Measurements from ENCODE around the gene TLCD2. TPM values are rescaled to one million over a fixed set of nuclear protein-coding genes. Genes with fewer than 3 reads are reported as not detected.

TLCD2 gene
- total RNA-seq, 4 donors from 2014 or later = 6.3 to 39.4 (median 16.9) TPM

DNA sequence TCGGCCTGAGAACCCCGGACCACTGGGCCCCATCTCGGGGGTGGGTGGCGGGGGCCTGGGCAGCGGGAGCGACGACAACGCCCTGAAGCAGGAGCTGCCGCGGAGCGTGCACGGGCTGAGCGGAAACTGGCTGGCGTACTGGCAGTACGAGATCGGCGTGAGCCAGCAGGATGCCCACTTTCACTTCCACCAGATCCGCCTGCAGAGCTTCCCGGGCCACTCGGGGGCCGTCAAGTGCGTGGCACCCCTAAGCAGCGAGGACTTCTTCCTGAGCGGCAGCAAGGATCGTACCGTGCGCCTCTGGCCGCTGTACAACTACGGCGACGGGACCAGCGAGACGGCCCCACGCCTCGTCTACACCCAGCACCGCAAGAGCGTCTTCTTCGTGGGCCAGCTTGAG is 23.6 kb upstream of the TLCD2 start:
- TF ChIP-seq, protein P1, sequence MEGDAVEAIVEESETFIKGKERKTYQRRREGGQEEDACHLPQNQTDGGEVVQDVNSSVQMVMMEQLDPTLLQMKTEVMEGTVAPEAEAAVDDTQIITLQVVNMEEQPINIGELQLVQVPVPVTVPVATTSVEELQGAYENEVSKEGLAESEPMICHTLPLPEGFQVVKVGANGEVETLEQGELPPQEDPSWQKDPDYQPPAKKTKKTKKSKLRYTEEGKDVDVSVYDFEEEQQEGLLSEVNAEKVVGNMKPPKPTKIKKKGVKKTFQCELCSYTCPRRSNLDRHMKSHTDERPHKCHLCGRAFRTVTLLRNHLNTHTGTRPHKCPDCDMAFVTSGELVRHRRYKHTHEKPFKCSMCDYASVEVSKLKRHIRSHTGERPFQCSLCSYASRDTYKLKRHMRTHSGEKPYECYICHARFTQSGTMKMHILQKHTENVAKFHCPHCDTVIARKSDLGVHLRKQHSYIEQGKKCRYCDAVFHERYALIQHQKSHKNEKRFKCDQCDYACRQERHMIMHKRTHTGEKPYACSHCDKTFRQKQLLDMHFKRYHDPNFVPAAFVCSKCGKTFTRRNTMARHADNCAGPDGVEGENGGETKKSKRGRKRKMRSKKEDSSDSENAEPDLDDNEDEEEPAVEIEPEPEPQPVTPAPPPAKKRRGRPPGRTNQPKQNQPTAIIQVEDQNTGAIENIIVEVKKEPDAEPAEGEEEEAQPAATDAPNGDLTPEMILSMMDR (IDR thresholded peaks at IDR 0.05; ENCODE audit: low read depth) = no peak

DNA sequence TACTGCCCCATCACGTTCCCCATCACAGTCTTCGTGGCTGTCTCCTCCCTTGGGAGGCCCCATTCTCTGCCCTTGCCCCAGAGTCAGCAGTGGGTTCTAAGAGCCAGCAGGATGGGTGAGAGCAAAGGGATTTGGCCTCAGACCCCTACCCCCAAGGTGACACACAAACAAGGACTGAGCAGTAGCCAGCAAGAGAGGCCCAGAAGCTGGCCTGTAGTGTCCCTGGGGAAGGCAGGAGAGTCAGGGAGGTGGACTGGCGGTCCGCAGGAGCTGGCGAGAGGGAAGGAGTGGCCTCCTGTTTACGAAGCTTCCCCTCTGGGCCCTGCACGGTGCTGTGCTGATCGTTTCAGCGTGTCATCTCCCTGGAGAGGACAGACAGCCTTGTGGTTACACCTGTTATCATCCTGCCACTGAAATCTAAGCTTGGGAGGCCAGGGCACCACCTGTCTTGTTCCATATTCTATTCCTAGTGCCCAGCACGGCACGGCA is 22.7 kb upstream of the TLCD2 start:
- TF ChIP-seq, protein P1 (IDR thresholded peaks at IDR 0.05; ENCODE audit: low read depth) = no peak

DNA sequence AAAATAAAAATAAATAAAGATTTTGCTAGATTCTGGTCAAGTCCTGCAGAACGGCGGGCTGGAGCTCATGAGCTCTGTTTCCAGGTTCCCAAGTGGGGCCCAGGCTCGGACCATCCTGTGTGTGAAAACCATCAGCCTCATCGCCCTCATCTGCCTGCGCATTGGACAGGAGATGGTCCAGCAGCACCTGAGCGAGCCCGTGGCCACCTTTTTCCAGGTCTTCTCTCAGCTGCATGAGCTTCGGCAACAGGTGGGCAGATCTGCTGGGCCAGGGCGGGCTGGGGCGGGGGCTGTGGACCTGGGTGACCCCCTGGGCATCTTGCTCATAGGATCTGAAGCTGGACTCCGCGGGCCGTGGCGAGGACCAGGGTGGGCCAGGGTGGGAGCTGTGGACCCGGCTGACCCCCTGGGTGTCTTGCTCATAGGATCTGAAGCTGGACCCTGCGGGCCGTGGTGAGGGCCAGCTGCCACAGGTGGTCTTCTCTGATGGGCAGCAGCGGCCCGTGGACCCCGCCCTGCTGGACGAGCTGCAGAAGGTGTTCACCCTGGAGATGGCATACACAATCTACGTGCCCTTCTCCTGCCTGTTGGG is 22.2 kb upstream of the TLCD2 start:
- TF ChIP-seq, protein P1 (IDR thresholded peaks at IDR 0.05; ENCODE audit: low read depth) = no peak

DNA sequence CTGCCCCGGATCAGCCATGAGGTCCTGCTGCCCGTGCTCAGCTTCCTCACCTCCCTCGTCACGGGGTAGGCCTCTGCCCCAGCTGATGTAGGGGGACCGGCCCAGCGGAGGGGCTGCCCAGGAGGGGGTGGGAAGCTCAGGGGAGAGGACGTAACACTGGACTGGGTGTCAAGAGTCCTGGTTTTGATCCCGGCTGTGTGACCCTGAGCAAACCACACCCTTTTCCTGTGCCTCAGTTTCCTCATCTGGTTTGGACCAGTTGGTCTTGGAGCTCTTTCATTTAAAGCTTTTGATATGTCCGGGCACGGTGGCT is 21.0 kb upstream of the TLCD2 start:
- TF ChIP-seq, protein P1 (IDR thresholded peaks at IDR 0.05; ENCODE audit: low read depth) = no peak

GRCh38 chr17:1730326-1731193 is 20.4 kb upstream of the TLCD2 start:
- TF ChIP-seq, protein P1 (IDR thresholded peaks at IDR 0.05; ENCODE audit: low read depth) = no peak

- TF ChIP-seq, protein P1 (IDR thresholded peaks at IDR 0.05; ENCODE audit: low read depth) = no peak
These were observed 19.8 kb upstream of the TLCD2 start for GRCh38 chr17:1729966-1730325.

DNA sequence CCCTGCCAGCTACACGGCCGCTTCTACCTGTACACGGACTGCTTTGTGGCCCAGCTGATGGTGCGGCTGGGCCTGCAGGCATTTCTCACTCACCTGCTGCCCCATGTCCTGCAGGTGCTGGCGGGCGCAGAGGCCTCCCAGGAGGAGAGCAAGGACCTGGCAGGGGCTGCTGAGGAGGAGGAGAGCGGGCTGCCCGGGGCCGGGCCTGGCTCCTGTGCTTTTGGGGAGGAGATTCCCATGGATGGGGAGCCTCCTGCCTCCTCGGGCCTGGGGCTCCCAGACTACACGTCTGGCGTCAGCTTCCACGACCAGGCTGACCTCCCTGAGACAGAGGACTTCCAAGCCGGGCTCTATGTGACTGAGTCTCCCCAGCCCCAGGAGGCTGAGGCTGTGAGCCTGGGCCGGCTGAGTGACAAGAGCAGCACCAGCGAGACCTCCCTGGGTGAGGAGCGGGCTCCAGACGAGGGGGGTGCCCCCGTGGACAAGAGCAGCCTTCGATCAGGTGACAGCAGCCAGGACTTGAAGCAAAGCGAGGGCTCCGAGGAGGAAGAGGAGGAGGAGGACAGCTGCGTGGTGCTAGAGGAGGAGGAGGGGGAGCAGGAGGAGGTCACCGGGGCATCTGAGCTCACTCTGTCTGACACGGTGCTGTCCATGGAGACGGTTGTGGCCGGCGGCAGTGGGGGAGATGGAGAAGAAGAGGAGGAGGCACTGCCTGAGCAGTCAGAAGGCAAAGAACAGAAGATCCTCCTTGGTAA is 17.9 kb upstream of the TLCD2 start:
- TF ChIP-seq, protein P1 (IDR thresholded peaks at IDR 0.05; ENCODE audit: low read depth) = no peak

All from subcutaneous adipose tissue (tissue), 4 donors.